C1 segment of cervical spinal cord (tissue), 14 donors: Measurements from ENCODE around the gene HNF1B.
A peak's percentile ranks its signal among the peaks of the same experiment; 100 is the strongest.

Source experiments
- DNase-seq, 14 donors: peaks; one replicate each; lab custom pipeline; 2025; lab: John Stamatoyannopoulos, UW

HNF1B gene

DNA sequence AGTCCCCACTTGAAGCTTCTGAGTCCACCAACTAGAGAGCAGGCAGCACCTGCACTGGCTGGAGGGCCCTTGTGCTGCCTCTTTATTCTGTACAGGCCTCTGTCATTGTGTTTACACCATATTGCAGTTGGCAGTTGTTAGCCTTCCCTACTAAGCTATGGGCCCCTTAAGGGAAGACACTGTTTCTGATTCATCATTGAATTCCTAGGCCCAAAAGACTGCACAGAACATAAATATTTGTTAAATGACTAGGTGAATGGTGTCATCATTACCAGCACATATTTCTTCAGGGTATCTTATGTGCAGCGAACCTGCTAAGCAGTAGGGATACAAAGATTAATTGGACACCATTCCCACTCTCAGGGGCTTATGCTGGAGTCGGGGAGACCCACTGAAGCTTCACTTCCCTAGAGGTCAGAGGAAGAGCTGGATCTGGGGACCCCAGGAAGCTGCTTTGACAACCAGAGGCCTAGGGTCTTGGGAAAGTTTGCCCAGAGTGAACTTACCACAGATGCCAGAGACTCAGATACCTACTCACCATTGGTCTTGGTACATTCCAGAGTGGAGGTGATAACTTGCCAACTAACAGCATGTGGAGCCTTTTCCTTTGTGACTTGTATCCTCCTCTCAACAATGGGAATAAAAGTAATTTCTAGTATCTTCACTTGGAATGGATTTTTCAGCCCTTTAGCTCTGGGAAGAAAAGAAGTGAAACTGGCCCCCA lies 72.9 kb downstream of the HNF1B start:
- DNase-seq = no peak

DNA sequence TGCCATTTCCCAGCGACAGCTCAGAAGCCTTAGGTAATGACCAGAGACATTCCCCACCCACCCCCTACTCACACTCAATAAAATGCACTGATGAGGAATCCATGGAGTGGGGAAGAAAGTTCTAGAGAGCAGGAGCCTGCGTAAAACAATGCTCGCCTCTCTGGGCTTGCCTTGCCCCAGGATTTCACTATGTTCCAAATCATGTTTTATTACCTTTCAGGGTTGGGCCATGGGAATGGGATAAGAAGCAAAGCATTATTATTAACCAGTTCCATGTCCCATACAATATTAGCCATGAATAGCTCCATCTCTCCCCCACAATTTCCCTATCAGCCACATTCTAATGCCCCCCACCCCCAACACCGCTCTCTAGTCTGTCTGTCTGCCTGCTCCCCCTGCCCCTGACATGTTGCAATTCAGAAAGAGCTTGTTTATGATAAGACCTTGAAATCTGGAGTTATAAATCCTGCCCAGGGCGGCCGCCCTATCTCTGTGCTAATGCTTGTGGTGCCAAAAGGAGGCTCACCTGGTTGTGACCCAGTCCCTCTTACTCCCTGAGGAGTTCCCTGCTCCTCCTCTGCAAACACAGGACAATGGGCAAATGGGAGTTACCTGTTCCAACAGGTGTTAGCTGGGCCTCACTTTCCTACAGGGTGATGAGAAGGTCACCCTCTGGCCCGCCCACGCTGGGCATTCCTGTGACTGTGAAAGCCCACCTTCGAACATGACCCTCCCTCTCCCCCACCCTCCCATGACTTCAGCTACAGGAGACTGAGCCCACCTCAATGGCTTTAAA lies 73.6 kb downstream of the HNF1B start:
- no peak for DNase-seq

DNA sequence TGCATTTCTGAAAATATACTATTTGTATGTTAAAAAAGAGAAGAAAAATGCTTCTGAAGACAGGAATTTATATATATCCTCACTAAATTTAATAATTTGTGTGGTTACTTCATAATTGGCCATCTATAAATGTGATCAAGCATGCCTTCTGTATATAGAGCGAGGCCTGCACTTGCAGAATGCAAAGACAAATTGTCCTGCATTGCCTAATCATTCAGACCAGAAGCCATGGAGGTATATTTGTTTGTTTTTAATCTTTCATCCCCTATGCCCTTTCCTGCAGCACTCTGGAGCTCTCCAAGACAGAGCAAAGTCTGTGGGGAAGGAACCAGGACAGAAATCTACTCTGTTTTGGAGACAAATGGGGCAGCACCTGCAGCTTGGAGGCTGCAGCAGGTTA lies 77.8 kb downstream of the HNF1B start:
- DNase-seq = no peak

DNA sequence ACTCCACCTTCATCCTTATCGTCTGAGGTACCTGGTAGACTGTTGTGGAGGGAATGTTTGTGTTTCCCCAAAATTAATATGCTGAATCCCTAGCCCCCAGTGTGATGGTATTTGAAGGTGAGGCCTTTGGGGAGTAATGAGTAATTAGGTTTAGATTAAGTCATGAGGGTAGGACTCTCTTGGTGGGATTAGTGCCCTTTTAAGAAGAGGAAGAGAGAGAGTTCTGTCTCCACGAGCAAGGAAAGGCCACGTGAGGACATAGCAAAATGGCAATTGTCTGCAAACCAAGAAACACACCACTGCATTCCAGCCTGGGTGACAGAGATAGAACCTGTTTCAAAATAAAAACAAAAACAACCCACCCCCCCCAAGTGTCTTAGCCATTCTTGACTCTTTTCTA lies 80.6 kb downstream of the HNF1B start:
- no peak for DNase-seq

DNA sequence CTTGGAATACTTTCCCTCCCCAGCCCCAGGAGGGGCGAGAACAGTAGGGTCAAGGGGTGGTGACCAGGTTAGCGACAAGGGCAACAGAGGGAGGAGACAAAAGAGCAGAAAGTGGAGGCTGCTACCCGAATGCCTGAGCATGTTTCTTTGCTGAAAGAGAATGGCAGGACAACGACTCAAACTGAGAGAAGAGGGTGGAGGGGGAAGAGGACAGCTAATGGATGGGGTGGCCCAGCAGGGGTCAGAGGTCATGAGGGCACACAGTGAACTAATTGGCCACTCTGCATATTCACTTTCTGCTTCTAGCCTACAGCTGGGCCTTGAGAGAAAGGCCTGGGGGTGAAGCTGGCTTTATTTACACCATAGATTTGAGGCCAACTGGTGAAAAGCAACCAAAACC lies 82.5 kb downstream of the HNF1B start:
- no peak for DNase-seq

DNA sequence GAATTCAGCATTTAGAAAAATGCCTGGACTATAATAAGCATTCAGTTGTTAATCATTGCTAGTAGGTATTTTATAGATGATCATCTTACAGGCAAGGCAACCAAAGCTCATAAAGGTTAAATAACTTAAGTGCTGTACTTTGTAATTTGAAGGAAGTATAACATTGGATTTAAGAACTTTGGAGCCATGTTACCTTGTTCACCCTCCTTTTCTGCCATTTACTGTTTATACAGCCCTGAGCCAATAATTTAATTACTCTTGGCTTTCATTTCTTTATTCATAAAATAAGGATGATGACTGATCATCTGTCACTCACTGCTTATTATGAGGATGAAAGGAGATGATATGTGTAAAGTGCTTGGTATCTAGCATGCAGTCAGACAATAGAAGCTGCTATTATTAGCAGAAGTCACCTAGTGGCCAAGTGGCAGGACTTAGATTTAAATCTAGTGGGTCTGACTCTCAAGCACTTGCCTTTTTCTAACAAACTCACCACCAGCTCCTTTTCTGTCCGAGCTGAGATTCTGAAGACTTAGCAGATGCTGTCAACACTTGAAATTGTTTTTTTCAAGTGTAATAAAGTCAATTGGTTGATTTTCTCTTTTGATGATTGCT lies 83.4 kb downstream of the HNF1B start:
- no peak for DNase-seq

DNA sequence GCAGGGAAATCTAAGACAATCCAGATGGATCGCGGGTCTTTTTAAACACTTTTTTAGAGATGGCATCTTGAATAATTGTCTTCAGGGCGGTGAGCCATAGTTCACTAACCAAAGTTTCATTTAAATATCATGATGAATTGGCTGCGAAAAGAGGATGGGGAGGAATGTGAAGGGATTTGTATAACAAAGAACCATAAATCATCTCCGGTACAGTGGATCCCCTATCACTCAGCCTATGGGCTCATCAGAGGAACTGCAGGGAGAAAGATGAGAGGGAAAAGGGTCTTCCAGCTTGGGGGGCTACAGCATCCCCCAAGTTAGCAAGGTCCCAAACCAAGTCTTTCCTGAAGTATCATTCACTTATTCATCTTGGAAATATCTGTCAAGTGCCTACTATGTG lies 84.9 kb downstream of the HNF1B start:
- DNase-seq = no peak

DNA sequence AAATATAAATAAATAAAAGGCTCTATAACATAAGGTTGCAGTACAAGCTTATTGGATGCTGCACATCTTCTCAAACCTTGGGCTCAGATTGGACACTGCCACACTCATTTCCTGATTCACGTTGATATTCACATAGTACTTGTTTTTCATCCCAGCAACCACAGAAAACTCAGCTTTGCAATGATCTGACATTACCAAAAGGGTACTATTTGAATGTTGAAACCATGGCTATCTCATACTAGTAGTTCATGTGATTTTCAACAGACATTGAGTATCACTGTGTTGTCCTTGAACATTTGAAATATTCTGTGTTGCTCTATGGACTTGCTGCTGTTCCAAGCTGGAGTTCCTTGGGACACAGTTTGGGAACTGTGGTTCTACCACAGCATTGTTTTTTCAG lies 87.7 kb downstream of the HNF1B start:
- no peak for DNase-seq

DNA sequence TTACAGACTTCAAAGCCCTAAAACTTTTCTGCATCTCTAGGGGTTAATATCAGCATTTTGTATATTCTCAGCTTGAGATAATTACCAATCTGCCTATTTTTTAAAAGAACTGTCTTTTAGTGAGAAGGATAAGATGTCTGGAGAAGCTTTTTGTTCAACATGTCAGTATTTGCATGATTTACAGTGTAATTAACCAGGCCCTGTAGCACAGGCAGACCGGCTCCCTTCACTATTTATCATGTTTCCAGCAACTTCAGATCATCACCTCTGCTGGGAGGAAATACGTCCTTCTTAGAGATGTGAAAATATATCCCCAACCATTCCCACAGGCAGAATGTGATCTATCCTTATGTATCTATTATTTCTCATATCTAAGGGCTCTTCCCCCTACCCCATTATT lies 93.0 kb downstream of the HNF1B start:
- no peak for DNase-seq

DNA sequence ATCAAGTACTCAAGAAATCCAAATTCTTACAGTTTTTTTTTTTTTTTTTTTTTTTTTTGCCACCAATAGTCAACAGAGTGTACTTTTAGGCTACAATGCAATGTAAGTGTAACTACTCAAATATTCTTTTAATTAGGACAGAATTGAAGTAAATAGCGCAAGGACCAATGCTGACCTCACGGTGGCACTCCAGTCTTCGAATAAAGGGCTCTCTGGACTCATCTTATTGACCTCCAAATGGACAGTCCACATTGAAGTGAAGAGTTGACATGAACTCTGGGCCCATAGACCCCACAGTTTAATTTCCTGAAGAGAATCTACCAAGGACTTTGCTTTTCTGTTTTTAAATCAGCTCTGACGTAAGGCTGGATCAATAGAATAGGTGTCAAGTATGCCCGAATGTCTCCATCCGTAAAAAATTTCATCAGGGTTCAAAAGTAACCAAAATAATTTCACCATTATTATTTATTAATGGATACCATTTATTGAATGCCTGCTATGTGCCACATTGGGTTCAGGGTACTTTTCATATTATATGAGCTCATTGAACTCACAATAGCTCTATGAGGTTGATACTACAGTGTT lies 94.3 kb downstream of the HNF1B start:
- peak in 2 of 14 donors; percentile 1 to 7 for DNase-seq

DNA sequence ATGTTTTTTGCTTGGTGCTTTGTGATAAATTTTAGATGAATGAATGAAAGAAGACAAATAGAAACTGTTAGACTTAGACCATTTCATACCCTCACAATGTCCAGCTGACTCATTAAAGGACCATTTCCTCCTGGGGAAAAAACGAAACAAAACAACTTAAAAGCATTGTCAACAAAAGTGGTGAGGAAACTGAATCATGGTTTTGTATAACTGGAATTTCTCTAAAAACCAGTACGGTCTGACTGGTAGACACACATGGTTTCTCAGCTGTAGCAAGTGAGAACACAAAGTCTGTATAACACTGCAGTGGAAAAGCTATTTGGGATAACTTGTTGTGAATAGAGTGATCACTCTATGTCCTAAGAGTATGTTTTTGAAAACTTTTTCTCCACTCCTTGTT lies 96.3 kb downstream of the HNF1B start:
- DNase-seq = no peak

DNA sequence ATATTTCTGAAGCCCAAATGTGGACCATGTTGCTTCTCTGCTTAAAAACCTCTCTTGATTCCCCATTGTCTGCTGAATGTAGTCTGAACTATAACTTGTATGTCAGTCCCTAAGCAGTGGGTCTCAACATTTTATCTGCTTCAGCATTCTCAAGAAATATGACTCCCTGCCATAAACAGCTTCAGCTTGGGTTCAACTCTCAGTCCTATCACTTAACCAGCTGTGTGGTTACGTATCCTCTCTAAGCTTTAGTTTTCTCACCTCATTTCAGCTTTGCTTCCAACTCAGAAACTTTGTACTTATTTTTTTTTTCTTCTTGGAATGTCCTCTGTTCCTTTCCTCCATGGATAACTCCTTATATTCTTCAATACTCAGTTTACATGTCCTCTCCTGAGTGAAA lies 97.0 kb downstream of the HNF1B start:
- DNase-seq = no peak

DNA sequence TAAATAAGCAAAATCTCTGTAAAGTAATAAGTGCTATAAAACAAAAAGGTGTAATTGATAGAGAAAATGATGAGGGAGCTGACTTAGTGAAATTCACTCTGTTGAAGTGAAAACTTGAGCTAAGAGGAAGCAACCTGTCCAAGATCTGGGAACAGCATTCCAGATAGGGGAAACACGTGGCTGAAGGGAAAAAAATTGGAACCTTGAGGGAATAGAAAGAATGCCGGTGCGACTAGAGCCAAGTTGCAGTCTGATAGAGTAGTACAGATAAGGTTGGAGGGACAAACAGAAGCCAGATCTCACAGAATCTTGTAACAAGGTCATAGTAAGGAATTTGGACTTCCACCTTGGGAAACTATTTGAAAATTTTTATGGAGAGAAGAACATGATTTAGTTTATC lies 101.0 kb downstream of the HNF1B start:
- peak in 1 of 14 donors; percentile 11 for DNase-seq

DNA sequence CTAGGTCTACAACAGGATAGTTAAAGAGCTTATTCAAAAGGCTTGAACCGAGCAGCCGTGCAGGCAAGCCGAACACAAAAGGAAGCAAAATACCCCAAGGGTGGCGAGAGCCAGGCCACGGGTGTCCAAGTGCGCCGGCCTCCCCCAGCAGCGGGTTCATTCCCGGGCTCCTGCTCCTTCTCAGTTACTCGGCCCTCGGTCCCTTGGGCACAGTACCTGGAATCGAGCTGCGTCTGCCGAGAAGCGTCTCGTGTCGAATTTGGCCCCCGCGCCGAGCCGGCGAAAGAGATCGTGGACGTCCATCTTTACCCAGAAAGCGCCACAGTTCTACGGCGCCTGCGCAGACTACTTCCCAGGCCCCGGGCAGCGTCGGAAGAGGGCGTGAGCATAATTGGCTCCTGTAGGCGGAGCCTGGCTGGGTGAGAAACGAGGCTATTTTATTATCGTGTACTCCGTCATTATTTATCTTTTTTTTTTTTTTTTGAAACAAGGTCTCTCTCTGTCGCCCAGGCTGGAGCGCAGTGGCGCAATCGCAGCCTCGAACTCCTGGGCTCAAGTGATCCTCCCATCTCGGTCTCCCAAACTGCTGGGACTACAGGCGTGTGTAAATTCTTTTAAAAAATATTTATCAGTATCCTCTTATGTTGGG lies 101.6 kb downstream of the HNF1B start, which contains the start of gene DDX52:
TSS of gene DDX52 (minus strand) at position 329 of the 649 bp plus-strand sequence. CDS start at position 303, 26 bp downstream.
- peak; percentile 9 to 87 (median 78) for DNase-seq

DNA sequence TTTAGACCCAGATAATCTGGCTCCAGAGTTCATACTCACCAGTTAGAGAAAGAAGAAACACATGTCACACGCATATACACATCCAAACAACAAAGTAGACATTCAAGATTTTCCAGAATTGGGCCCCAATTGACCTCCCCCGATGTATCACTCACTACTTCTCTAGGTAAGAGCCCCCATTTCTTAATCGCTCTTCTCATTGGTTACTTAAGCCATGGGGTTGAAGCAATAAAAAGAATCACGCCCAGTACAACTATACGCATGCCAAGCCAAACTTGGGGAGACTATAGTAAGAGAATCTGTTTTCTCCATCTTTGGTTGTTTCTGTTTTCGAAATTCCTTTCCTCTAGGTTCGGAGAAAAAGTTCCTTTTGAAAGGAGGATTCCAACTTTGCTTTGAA lies 102.2 kb downstream of the HNF1B start:
- peak in 1 of 14 donors; percentile 22 for DNase-seq

DNA sequence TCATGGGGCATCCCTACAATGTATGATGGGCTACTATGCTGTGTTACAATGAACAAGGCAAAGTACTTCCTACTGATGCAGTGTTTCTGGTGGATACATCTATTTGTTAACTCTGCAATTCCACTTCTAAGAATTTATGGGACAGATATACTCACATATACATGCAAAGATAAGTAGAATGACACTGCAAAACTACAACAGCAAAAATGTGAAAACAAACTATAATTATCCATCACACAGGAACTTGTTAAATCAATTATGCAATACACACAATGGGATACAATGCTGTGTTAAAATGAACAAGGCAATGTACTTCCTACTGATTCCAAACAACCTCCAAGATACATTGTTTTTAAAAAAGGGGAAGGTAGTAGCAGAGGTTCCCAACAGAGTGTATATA lies 104.8 kb downstream of the HNF1B start:
- no peak for DNase-seq

DNA sequence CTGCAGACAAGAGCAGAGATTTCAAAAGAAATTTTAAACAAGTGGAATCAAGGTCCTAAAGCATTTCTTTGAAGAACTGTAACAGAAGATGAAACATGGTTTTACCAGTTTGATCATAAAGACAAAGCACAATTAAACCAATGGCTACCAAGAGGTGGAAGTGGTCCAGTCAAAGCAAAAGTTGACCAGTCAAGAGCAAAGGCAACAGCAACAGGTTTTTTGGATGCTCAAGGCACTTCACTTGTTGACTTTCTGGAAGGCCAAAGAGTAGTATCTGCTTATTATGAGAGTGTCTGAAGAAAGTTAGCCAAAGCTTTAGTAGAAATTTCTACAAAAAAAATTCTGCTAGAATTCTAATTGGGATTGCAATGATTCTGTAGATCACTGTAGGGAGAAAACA lies 106.9 kb downstream of the HNF1B start:
- no peak for DNase-seq
